HCT116 (cell line): ENCODE results near the gene TDG. TPM values are rescaled to one million over a fixed set of nuclear protein-coding genes. Genes with fewer than 3 reads are reported as not detected.

Experiments
- ATAC-seq: fragments of 200-7000 bp; cut with Tn5 transposase; 2 replicates; pipeline ENCODE4 v1.9.1; 2020; ENCODE audit warnings: mild to moderate bottlenecking, moderate library complexity
- BruUV-seq: library from RNA; stranded (reverse); fragments of 400-500 nt; replicated peaks from 2 replicates; lab custom pipeline; 2021; lab: Mats Ljungman, UMichigan
- CTCF ChIA-PET: fragments of 300-600 bp; sonication (Branson Sonifier 250); formaldehyde crosslinking; loops from one replicate; lab custom pipeline; 2021; ENCODE audit warnings: antibody characterized with exemption; lab: Charles Lee
- POLR2A ChIA-PET: fragments of 300-600, 350-600 bp; sonication (Branson Sonifier 250); formaldehyde crosslinking; loops from one replicate; lab custom pipeline; 2021; ENCODE audit warnings: antibody characterized with exemption; lab: Charles Lee
- RAD21 ChIA-PET, 2 experiments: fragments of 300-600 bp; sonication (Branson Sonifier 250); formaldehyde crosslinking; loops; one replicate each; lab custom pipeline; 2023; ENCODE audit warnings: low total read pairs in 2 of 2; ENCODE audit not compliant: uncharacterized antibody in 2 of 2, unreplicated experiment in 2 of 2, low non-redundant PET in 1 of 2; lab: Charles Lee
- DNase-seq: peaks from one replicate; pipeline ENCODE4 v3.0.0-alpha.2; 2010; ENCODE audit warnings: low read depth, low spot score
- H2AFZ ChIP-seq: fragments of 200-600 bp; shearing (Covaris generic), sonication (generic); 2 replicates; pipeline ENCODE4 v1.6.1; 2017; ENCODE audit warnings: low read depth, mixed run types, mixed read lengths, antibody characterized with exemption, low read length; ENCODE audit not compliant: poor library complexity, severe bottlenecking
- H3K27ac ChIP-seq: 2 replicates; pipeline ENCODE4 v1.5.1; 2012; ENCODE audit warnings: low read depth, low read length
- H3K27me3 ChIP-seq: fragments of 200-600 bp; sonication (generic); 2 replicates; pipeline ENCODE4 v1.6.1; 2016; ENCODE audit warnings: mixed run types, low read length, mixed read lengths; ENCODE audit not compliant: insufficient read depth
- H3K36me3 ChIP-seq, 2 experiments: fragments of 200-500 bp in 1 of 2; fragments of 200-600 bp in 1 of 2; sonication (Bioruptor generic) in 1 of 2; sonication (generic) in 1 of 2; 2 replicates each; pipeline versions ENCODE4 v1.5.1 to v1.6.1; 2014 to 2016; ENCODE audit warnings: low read length in 2 of 2, inconsistent platforms in 1 of 2, mixed read lengths in 1 of 2, mixed run types in 1 of 2; ENCODE audit not compliant: insufficient read depth in 2 of 2, control insufficient read depth in 1 of 2
- H3K4me1 ChIP-seq, 2 experiments: fragments of 200-600 bp in 1 of 2; sonication (generic) in 1 of 2; 2 replicates each; pipeline versions ENCODE4 v1.5.1 to v1.6.1; 2012 to 2017; ENCODE audit warnings: low read length in 2 of 2, inconsistent platforms in 1 of 2, mild to moderate bottlenecking in 1 of 2, mixed read lengths in 1 of 2, mixed run types in 1 of 2, moderate library complexity in 1 of 2; ENCODE audit not compliant: insufficient read depth in 2 of 2, control insufficient read depth in 1 of 2
- H3K4me2 ChIP-seq: fragments of 200-600 bp; sonication (generic); 2 replicates; pipeline ENCODE4 v1.6.1; 2017; ENCODE audit warnings: mixed run types, low read length, mixed read lengths
- H3K4me3 ChIP-seq, 2 experiments: fragments of 200-600 bp in 1 of 2; sonication (generic) in 1 of 2; replicated peaks in 1 of 2; 2 replicates each; pipeline ENCODE4 v1.5.1; 2011 to 2016; ENCODE audit warnings: low read length in 2 of 2, control low read depth in 1 of 2, low read depth in 1 of 2, mild to moderate bottlenecking in 1 of 2, mixed read lengths in 1 of 2, mixed run types in 1 of 2
- H3K79me2 ChIP-seq: fragments of 200-600 bp; sonication (generic); 2 replicates; pipeline ENCODE4 v1.6.1; 2017; ENCODE audit warnings: mild to moderate bottlenecking, mixed run types, low read length, moderate library complexity, mixed read lengths; ENCODE audit not compliant: insufficient read depth
- H3K9ac ChIP-seq: fragments of 200-600 bp; sonication (generic); 2 replicates; pipeline ENCODE4 v1.6.1; 2016; ENCODE audit warnings: low read length, mixed read lengths
- H3K9me2 ChIP-seq: fragments of 200-600 bp; sonication (generic), shearing (Covaris generic); 2 replicates; pipeline ENCODE4 v1.6.1; 2017; ENCODE audit warnings: mixed run types, mild to moderate bottlenecking, moderate library complexity; ENCODE audit not compliant: insufficient read depth
- H3K9me3 ChIP-seq, 2 experiments: fragments of 200-500 bp in 1 of 2; fragments of 200-600 bp in 1 of 2; sonication (Bioruptor generic) in 1 of 2; sonication (generic) in 1 of 2; 2 replicates each; pipeline ENCODE4 v1.6.1; 2014 to 2017; ENCODE audit warnings: low read length in 2 of 2, mixed read lengths in 2 of 2, inconsistent platforms in 1 of 2, low read depth in 1 of 2, mild to moderate bottlenecking in 1 of 2, mixed run types in 1 of 2, moderate library complexity in 1 of 2; ENCODE audit not compliant: control insufficient read depth in 1 of 2, insufficient read depth in 1 of 2
- H4K20me1 ChIP-seq: fragments of 200-600 bp; sonication (generic), shearing (Covaris generic); 2 replicates; pipeline ENCODE4 v1.6.1; 2017; ENCODE audit warnings: mixed run types, mild to moderate bottlenecking, moderate library complexity; ENCODE audit not compliant: insufficient read depth
- CEBPB ChIP-seq: IDR thresholded peaks from 2 replicates; pipeline ENCODE4 v1.6.1; 2012; ENCODE audit warnings: low read depth
- EGR1 ChIP-seq: IDR thresholded peaks from 2 replicates; pipeline ENCODE4 v1.6.1; 2012; ENCODE audit warnings: low read depth
- EZH2 ChIP-seq: fragments of 200-600 bp; sonication (generic); IDR thresholded peaks from 2 replicates; pipeline ENCODE4 v1.6.1; 2017; ENCODE audit warnings: antibody characterized with exemption, mixed run types
- EZH2phosphoT487 ChIP-seq: fragments of 200-600 bp; IDR thresholded peaks from 2 replicates; pipeline ENCODE4 v1.6.1; 2018; ENCODE audit warnings: antibody characterized with exemption, borderline replicate concordance
- FOSL1 ChIP-seq: IDR thresholded peaks from 2 replicates; pipeline ENCODE4 v1.6.1; 2012; ENCODE audit warnings: low read depth
- JUND ChIP-seq: IDR thresholded peaks from 2 replicates; pipeline ENCODE4 v1.6.1; 2012
- MAX ChIP-seq: IDR thresholded peaks from 2 replicates; pipeline ENCODE4 v1.6.1; 2012
- POLR2A ChIP-seq: IDR thresholded peaks from 2 replicates; pipeline ENCODE4 v1.7.0; 2011; ENCODE audit warnings: borderline replicate concordance; ENCODE audit not compliant: insufficient read depth, insufficient read length; ENCODE audit errors: extremely low read depth
- POLR2AphosphoS5 ChIP-seq: IDR thresholded peaks from 2 replicates; pipeline ENCODE4 v1.6.1; 2011; ENCODE audit warnings: mild to moderate bottlenecking, low read depth, low read length, moderate library complexity
- SRF ChIP-seq: IDR thresholded peaks from 2 replicates; pipeline ENCODE4 v1.6.1; 2012; ENCODE audit warnings: low read depth
- TCF7L2 ChIP-seq: IDR thresholded peaks from 2 replicates; pipeline ENCODE4 v1.7.0; 2011; ENCODE audit warnings: borderline replicate concordance, inconsistent platforms; ENCODE audit not compliant: insufficient read depth, insufficient read length; ENCODE audit errors: extremely low read depth
- ZNF274 ChIP-seq: fragments of 200-500 bp; sonication (Bioruptor generic); IDR thresholded peaks from 2 replicates; pipeline ENCODE4 v1.6.1; 2014; ENCODE audit warnings: mild to moderate bottlenecking, low read depth, low read length, inconsistent platforms
- intact Hi-C: fragments of 100-400 bp; cut with micrococcal nuclease; formaldehyde crosslinking; loops from 2 replicates; pipeline ENCODE4 v1.10.0; 2022
- total RNA-seq: library from RNA; stranded (reverse); gene quantifications from one replicate; pipeline ENCODE4 v1.2.1, GENCODE V29; 2021; ENCODE audit not compliant: unreplicated experiment
- TF ChIP-seq, protein P1 (sequence below), 3 experiments: fragments of 200-600 bp in 1 of 3; sonication (generic) in 1 of 3; IDR thresholded peaks in 2 of 3; conservative IDR thresholded peaks in 1 of 3; 2 replicates each; pipeline ENCODE4 v1.5.1; 2012 to 2017; ENCODE audit warnings: low read depth in 2 of 3, low read length in 2 of 3, antibody characterized with exemption in 1 of 3, borderline replicate concordance in 1 of 3, control low read depth in 1 of 3, mild to moderate bottlenecking in 1 of 3, mixed read lengths in 1 of 3, mixed run types in 1 of 3, moderate library complexity in 1 of 3; ENCODE audit not compliant: insufficient read depth in 1 of 3
- TF ChIP-seq, protein P2 (sequence below): IDR thresholded peaks from 2 replicates; pipeline ENCODE4 v1.6.1; 2012; ENCODE audit warnings: low read depth

The TDG gene
- total RNA-seq, 1 experiment from 2014 or later, result 23.9 TPM

- ChIA-PET CTCF (no interaction called here), POLR2A (interaction anchor here (0.8 kb wide), 1 partner anchor 46 kb away, joined by 3 read pairs; the partner anchor contains the start of gene TDG), RAD21 (no interaction called here)
- peaks cover 0 to 11% of the 10 kb centered on the region in 2 experiments; a peak in 1 of 4 replicates for H3K4me1 ChIP-seq
- ATAC-seq, result peak; percentile 17; the same call in 1 of the 2 replicates
- intact Hi-C loops, result no loop called here
- no peaks in the 10 kb centered on the region for H3K36me3 ChIP-seq
- no peaks in the 10 kb centered on the region for H3K79me2 ChIP-seq
- no peaks in the 10 kb centered on the region for H3K9me3 ChIP-seq
- TF ChIP-seq, protein P1, sequence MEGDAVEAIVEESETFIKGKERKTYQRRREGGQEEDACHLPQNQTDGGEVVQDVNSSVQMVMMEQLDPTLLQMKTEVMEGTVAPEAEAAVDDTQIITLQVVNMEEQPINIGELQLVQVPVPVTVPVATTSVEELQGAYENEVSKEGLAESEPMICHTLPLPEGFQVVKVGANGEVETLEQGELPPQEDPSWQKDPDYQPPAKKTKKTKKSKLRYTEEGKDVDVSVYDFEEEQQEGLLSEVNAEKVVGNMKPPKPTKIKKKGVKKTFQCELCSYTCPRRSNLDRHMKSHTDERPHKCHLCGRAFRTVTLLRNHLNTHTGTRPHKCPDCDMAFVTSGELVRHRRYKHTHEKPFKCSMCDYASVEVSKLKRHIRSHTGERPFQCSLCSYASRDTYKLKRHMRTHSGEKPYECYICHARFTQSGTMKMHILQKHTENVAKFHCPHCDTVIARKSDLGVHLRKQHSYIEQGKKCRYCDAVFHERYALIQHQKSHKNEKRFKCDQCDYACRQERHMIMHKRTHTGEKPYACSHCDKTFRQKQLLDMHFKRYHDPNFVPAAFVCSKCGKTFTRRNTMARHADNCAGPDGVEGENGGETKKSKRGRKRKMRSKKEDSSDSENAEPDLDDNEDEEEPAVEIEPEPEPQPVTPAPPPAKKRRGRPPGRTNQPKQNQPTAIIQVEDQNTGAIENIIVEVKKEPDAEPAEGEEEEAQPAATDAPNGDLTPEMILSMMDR (IDR thresholded peaks at IDR 0.05 in 2 of 3, conservative IDR thresholded peaks at IDR 0.05 in 1 of 3; ENCODE audit: borderline replicate concordance in 1 of 3, insufficient read depth in 1 of 3, low read depth in 2 of 3, low read length in 2 of 3), result no peak
- TF ChIP-seq SRF (no peak), EZH2phosphoT487 (no peak), EZH2 (no peak), POLR2A (no peak), JUND (no peak), TCF7L2 (no peak), MAX (no peak), EGR1 (no peak), ZNF274 (no peak), CEBPB (no peak), FOSL1 (no peak), POLR2AphosphoS5 (no peak)
- TF ChIP-seq, protein P2, sequence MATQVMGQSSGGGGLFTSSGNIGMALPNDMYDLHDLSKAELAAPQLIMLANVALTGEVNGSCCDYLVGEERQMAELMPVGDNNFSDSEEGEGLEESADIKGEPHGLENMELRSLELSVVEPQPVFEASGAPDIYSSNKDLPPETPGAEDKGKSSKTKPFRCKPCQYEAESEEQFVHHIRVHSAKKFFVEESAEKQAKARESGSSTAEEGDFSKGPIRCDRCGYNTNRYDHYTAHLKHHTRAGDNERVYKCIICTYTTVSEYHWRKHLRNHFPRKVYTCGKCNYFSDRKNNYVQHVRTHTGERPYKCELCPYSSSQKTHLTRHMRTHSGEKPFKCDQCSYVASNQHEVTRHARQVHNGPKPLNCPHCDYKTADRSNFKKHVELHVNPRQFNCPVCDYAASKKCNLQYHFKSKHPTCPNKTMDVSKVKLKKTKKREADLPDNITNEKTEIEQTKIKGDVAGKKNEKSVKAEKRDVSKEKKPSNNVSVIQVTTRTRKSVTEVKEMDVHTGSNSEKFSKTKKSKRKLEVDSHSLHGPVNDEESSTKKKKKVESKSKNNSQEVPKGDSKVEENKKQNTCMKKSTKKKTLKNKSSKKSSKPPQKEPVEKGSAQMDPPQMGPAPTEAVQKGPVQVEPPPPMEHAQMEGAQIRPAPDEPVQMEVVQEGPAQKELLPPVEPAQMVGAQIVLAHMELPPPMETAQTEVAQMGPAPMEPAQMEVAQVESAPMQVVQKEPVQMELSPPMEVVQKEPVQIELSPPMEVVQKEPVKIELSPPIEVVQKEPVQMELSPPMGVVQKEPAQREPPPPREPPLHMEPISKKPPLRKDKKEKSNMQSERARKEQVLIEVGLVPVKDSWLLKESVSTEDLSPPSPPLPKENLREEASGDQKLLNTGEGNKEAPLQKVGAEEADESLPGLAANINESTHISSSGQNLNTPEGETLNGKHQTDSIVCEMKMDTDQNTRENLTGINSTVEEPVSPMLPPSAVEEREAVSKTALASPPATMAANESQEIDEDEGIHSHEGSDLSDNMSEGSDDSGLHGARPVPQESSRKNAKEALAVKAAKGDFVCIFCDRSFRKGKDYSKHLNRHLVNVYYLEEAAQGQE, result no peak
- H3K4me2 ChIP-seq, result peak overlapping the region; percentile 13; the same call in 1 of the 2 replicates
- no peak overlapping the region for H2AFZ ChIP-seq
- no peaks in the 10 kb centered on the region for H4K20me1 ChIP-seq
- no TSS peak for BruUV-seq
- peak; percentile 16 for DNase-seq
- H3K27ac ChIP-seq, result no peak overlapping the region
- H3K9me2 ChIP-seq, result no peaks in the 10 kb centered on the region
- no peak overlapping the region for H3K9ac ChIP-seq
- H3K4me3 ChIP-seq, result no peak overlapping the region
- H3K27me3 ChIP-seq, result no peaks in the 10 kb centered on the region
These were observed 45.6 kb downstream of the TDG start for GRCh38 chr12:104011253-104011652.
